ENCODE data around the gene PNKP.

- no peak for TF ChIP-seq CTCF (conservative IDR thresholded peaks at IDR 0.05; ENCODE audit: low read depth, low read length)
- no peak for TF ChIP-seq EZH2phosphoT487 (IDR thresholded peaks at IDR 0.05; ENCODE audit: borderline replicate concordance, low read length)
Observed at GRCh38 chr19:49884760-49885159, 17.4 kb upstream of the PNKP start.

All from PC-3 (cell line).